T47D (cell line): Measurements from ENCODE around the gene C19orf47.

Experiments used
- DNase-seq, 2 experiments: peaks; one replicate each; pipeline versions ENCODE4 v3.0.0 to v3.0.0-alpha.2; 2011 to 2012; ENCODE audit warnings: low read depth in 1 of 2, low spot score in 1 of 2
- JUND ChIP-seq: IDR thresholded peaks from 2 replicates; pipeline ENCODE4 v1.6.1; 2012; ENCODE audit warnings: low read depth
- in situ Hi-C: cut with HindIII; loops from 2 replicates; pipeline ENCODE4 v1.10.0; 2016; ENCODE audit warnings: low sequenced_read_pairs, low pct_unique_long_range_greater_than_20kb

Gene C19orf47

DNA sequence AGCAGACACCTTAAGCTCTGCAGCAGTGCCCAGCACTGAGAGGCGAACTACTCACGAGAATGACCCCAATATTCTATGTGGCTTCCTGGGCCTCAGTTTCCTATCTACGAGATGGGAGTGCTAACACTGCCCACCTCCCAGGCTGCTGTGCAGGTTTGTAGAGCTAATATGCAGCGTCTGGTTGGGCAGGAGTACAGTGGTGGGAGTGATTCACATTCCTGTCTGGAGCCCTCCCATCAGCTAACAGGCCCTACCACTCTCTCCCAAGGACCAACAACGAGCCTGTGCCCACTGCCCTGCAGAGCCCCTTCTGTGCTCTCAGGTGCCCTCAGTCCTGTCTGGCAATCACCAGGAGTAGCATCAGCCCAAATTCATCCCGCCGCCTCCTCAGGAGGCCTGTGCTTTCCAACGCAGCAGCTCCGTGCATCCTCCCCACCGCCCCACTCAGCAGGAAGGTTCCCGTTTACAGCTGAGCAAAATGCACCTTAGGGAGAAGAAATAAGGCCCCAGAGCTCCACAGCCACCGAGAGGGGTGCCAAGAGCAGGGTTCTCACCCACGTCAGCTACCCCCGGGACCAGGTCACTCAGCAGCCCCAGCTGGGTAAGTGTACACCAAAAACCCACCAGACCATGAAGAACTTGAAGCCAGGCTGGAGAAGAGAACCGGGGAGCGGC lies 69.7 kb downstream of the C19orf47 start:
- no peak for DNase-seq
- TF ChIP-seq JUND, result no peak
- in situ Hi-C loops, result no loop called here

GRCh38 chr19:40277356-40278059 lies 70.7 kb downstream of the C19orf47 start:
- in situ Hi-C loops, result no loop called here
- TF ChIP-seq JUND, result no peak
- no peak for DNase-seq

GRCh38 chr19:40274585-40275544 lies 73.3 kb downstream of the C19orf47 start:
- DNase-seq, result no peak
- in situ Hi-C loops, result no loop called here
- no peak for TF ChIP-seq JUND

DNA sequence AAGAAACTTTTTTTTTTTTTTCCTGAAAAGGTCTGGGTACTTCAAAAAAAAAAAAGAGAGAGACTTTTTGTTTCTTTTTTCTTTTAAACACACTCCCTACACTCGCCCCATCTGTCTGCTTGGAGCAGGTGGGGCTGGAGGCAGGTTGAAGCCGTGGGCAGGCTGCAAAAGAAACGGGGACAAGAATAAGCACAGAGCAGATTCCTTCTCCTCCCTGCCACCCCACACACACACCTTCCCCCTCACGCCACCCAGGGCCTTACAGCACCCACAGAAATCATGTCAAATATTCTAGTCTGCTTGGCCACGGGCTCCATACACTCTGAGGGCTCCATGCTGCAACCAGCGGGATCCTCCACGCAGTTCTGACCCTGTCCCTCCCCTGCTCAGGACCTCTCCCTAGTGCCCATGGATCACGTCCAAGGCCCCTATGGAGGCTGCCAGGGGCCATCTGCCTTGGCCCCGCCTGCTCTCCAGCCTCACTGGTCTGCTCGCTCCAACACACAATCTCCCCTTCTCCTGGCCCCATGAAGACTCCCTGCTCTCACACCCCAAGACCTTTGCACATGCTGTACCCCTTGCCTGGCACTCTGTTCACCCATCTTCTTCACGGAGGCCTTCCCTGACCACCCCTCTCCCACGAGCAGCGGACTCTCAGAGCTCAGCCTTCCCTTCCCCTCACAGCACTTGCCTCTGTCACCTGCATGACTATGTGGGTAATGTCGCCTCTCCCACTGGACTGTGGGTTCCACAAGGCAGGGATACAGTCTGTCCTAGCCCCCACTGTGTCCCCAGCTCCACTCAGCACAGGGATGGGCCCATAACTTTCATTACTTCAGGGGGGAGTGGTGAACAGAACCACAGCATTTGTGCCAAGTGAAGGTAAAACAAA lies 74.5 kb downstream of the C19orf47 start:
- in situ Hi-C loops, result no loop called here
- TF ChIP-seq JUND, result no peak
- DNase-seq, result no peak

- no peak for DNase-seq
- in situ Hi-C loops, result no loop called here
- TF ChIP-seq JUND, result no peak
Measured at GRCh38 chr19:40272261-40272660, 75.9 kb downstream of the C19orf47 start.

- in situ Hi-C loops, result no loop called here
- no peak for DNase-seq
- TF ChIP-seq JUND, result no peak
Measured at GRCh38 chr19:40271706-40272105, 76.5 kb downstream of the C19orf47 start.

GRCh38 chr19:40270362-40271089 lies 77.7 kb downstream of the C19orf47 start:
- TF ChIP-seq JUND, result no peak
- in situ Hi-C loops, result no loop called here
- DNase-seq, result no peak
